ENCODE measurements around the gene AMN1. TPM values are rescaled to one million over a fixed set of nuclear protein-coding genes. Genes with fewer than 3 reads are reported as not detected.
A peak's percentile ranks its signal among the peaks of the same experiment; 100 is the strongest.

Gene AMN1
- total and polyA plus RNA-seq, 2 of the 13 experiments (the other 11 are each of a cell fraction or from before 2014, with no cell fraction given) = 7.5 to 26.5 TPM

DNA sequence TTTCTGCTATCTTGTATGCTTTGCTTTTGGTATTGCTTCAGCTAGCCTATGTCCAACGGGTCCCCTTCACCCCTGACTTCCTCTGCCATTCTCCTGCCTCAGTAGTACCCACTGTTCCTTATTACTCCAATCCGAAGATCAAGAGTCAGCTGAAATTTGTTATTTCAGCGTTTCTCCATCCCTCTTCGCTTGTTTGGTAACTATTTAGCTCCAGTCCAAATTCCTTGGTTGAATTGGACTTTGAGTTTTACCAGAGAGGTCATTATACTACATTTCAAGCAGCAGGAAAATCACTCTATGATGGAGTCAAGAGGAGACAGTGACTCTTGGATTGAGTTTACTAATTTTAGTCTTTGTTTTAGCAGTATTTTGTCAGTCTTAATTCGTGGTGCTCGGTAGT lies 64.8 kb downstream of the AMN1 start (continued):
- TF ChIP-seq ZNF773 (CRISPR knock-in tag; IDR thresholded peaks at IDR 0.05; ENCODE audit: borderline replicate concordance) (no peak), ZFP37 (CRISPR knock-in tag; IDR thresholded peaks at IDR 0.05; ENCODE audit: borderline replicate concordance) (no peak), MAFK (conservative IDR thresholded peaks at IDR 0.05 in 1 of 2, IDR thresholded peaks at IDR 0.05 in 1 of 2; ENCODE audit: low read length in 2 of 2) (peak in 1 of 2 experiments; percentile 72; a peak in 3 of 4 replicates), HOXA5 (CRISPR knock-in tag; IDR thresholded peaks at IDR 0.05) (no peak), PLRG1 (conservative IDR thresholded peaks at IDR 0.05) (no peak), ZNF274 (CRISPR knock-in tag; IDR thresholded peaks at IDR 0.05) (no peak), TBX3 (IDR thresholded peaks at IDR 0.05; ENCODE audit: borderline replicate concordance) (no peak), ZMYM2 (CRISPR knock-in tag; IDR thresholded peaks at IDR 0.05) (no peak), ZIK1 (CRISPR knock-in tag; IDR thresholded peaks at IDR 0.05; ENCODE audit: borderline replicate concordance, low read depth) (no peak), MAF1 (CRISPR knock-in tag; IDR thresholded peaks at IDR 0.05; ENCODE audit: borderline replicate concordance) (no peak)
- TF ChIP-seq, protein P1, sequence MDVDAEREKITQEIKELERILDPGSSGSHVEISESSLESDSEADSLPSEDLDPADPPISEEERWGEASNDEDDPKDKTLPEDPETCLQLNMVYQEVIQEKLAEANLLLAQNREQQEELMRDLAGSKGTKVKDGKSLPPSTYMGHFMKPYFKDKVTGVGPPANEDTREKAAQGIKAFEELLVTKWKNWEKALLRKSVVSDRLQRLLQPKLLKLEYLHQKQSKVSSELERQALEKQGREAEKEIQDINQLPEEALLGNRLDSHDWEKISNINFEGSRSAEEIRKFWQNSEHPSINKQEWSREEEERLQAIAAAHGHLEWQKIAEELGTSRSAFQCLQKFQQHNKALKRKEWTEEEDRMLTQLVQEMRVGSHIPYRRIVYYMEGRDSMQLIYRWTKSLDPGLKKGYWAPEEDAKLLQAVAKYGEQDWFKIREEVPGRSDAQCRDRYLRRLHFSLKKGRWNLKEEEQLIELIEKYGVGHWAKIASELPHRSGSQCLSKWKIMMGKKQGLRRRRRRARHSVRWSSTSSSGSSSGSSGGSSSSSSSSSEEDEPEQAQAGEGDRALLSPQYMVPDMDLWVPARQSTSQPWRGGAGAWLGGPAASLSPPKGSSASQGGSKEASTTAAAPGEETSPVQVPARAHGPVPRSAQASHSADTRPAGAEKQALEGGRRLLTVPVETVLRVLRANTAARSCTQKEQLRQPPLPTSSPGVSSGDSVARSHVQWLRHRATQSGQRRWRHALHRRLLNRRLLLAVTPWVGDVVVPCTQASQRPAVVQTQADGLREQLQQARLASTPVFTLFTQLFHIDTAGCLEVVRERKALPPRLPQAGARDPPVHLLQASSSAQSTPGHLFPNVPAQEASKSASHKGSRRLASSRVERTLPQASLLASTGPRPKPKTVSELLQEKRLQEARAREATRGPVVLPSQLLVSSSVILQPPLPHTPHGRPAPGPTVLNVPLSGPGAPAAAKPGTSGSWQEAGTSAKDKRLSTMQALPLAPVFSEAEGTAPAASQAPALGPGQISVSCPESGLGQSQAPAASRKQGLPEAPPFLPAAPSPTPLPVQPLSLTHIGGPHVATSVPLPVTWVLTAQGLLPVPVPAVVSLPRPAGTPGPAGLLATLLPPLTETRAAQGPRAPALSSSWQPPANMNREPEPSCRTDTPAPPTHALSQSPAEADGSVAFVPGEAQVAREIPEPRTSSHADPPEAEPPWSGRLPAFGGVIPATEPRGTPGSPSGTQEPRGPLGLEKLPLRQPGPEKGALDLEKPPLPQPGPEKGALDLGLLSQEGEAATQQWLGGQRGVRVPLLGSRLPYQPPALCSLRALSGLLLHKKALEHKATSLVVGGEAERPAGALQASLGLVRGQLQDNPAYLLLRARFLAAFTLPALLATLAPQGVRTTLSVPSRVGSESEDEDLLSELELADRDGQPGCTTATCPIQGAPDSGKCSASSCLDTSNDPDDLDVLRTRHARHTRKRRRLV (CRISPR knock-in tag; IDR thresholded peaks at IDR 0.05) = no peak
- TF ChIP-seq, protein P2, sequence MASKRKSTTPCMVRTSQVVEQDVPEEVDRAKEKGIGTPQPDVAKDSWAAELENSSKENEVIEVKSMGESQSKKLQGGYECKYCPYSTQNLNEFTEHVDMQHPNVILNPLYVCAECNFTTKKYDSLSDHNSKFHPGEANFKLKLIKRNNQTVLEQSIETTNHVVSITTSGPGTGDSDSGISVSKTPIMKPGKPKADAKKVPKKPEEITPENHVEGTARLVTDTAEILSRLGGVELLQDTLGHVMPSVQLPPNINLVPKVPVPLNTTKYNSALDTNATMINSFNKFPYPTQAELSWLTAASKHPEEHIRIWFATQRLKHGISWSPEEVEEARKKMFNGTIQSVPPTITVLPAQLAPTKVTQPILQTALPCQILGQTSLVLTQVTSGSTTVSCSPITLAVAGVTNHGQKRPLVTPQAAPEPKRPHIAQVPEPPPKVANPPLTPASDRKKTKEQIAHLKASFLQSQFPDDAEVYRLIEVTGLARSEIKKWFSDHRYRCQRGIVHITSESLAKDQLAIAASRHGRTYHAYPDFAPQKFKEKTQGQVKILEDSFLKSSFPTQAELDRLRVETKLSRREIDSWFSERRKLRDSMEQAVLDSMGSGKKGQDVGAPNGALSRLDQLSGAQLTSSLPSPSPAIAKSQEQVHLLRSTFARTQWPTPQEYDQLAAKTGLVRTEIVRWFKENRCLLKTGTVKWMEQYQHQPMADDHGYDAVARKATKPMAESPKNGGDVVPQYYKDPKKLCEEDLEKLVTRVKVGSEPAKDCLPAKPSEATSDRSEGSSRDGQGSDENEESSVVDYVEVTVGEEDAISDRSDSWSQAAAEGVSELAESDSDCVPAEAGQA (IDR thresholded peaks at IDR 0.05; ENCODE audit: low read depth) = no peak
- TF ChIP-seq, protein P2 (CRISPR knock-in tag; IDR thresholded peaks at IDR 0.05; ENCODE audit: borderline replicate concordance) = no peak

Measured in HepG2 (cell line).